ENCODE measurements around the gene PADI2.

DNA sequence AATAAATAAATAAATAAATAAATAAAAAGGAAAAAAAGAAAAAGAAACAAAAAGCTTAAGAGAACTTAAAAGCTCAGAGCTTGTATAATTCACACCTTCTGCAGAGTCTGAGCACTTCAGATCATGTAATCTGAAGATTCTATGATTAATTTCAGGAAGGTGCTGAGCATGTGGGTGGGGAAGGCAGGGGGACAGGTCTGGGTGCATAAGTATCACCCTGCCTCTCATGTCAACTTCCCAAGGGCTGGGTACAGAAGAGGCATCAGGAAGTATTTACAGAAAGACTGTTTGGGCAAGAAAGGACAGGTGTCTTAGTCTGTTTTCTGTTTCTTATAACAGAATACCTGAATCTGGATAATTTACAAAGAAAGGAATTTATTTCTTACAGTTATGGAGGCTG is 20.4 kb upstream of the PADI2 start:
- TF ChIP-seq, protein P1, sequence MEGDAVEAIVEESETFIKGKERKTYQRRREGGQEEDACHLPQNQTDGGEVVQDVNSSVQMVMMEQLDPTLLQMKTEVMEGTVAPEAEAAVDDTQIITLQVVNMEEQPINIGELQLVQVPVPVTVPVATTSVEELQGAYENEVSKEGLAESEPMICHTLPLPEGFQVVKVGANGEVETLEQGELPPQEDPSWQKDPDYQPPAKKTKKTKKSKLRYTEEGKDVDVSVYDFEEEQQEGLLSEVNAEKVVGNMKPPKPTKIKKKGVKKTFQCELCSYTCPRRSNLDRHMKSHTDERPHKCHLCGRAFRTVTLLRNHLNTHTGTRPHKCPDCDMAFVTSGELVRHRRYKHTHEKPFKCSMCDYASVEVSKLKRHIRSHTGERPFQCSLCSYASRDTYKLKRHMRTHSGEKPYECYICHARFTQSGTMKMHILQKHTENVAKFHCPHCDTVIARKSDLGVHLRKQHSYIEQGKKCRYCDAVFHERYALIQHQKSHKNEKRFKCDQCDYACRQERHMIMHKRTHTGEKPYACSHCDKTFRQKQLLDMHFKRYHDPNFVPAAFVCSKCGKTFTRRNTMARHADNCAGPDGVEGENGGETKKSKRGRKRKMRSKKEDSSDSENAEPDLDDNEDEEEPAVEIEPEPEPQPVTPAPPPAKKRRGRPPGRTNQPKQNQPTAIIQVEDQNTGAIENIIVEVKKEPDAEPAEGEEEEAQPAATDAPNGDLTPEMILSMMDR (IDR thresholded peaks at IDR 0.05): no peak
- no peak for TF ChIP-seq POLR2A (IDR thresholded peaks at IDR 0.05)

Data from uterus (tissue), 2 donors.